Dendritic cell treated with granulocyte-macrophage colony-stimulating factor and Interleukin-4, amounts not matched to agents 40 ng/mL and 50 ng/mL, for 4 days (primary cell): ENCODE data around the gene TYMP.

ENCODE experiments used
- H3K27ac Mint-ChIP-seq: one replicate; pipeline ENCODE4 v1.8.0; 2022; ENCODE audit warnings: mild to moderate bottlenecking, mixed read lengths
- H3K27me3 Mint-ChIP-seq: one replicate; pipeline ENCODE4 v1.8.0; 2022; ENCODE audit warnings: mild to moderate bottlenecking, mixed read lengths
- H3K36me3 Mint-ChIP-seq: one replicate; pipeline ENCODE4 v1.8.0; 2022; ENCODE audit warnings: low read depth, mixed read lengths
- H3K4me1 Mint-ChIP-seq: one replicate; pipeline ENCODE4 v1.8.0; 2022; ENCODE audit warnings: low read depth, mixed read lengths
- H3K4me3 Mint-ChIP-seq: one replicate; pipeline ENCODE4 v1.8.0; 2022; ENCODE audit warnings: mild to moderate bottlenecking, moderate library complexity, mixed read lengths
- H3K9me3 Mint-ChIP-seq: one replicate; pipeline ENCODE4 v1.8.0; 2022; ENCODE audit warnings: mixed read lengths
- intact Hi-C: fragments of 100-400 bp; cut with micrococcal nuclease; formaldehyde crosslinking; loops from one replicate; pipeline ENCODE4 v1.15.0; 2022

TYMP gene

GRCh38 chr22:50570861-50571260, 41.0 kb upstream of the TYMP start:
- H3K9me3 Mint-ChIP-seq, result no peaks in the 10 kb centered on the region
- intact Hi-C loops, result no loop called here
- no peak overlapping the region for H3K27ac Mint-ChIP-seq
- no peak overlapping the region for H3K4me3 Mint-ChIP-seq
- H3K4me1 Mint-ChIP-seq, result no peaks in the 10 kb centered on the region
- peaks cover 2% of the 10 kb centered on the region for H3K27me3 Mint-ChIP-seq
- H3K36me3 Mint-ChIP-seq, result peaks cover 61% of the 10 kb centered on the region

GRCh38 chr22:50569896-50570535, 40.2 kb upstream of the TYMP start:
- no peak overlapping the region for H3K4me3 Mint-ChIP-seq
- H3K27me3 Mint-ChIP-seq, result peaks cover 2% of the 10 kb centered on the region
- peaks cover 61% of the 10 kb centered on the region for H3K36me3 Mint-ChIP-seq
- H3K27ac Mint-ChIP-seq, result no peak overlapping the region
- H3K9me3 Mint-ChIP-seq, result no peaks in the 10 kb centered on the region
- intact Hi-C loops, result no loop called here
- H3K4me1 Mint-ChIP-seq, result no peaks in the 10 kb centered on the region

- Mint-ChIP-seq H3K27ac (no peak overlapping the region), H3K9me3 (no peaks in the 10 kb centered on the region), H3K36me3 (peaks cover 54% of the 10 kb centered on the region), H3K27me3 (peaks cover 6% of the 10 kb centered on the region), H3K4me3 (no peak overlapping the region), H3K4me1 (no peaks in the 10 kb centered on the region)
- intact Hi-C loops, result no loop called here
These were observed 39.2 kb upstream of the TYMP start for GRCh38 chr22:50569041-50569459.

GRCh38 chr22:50568626-50569025, 38.8 kb upstream of the TYMP start:
- no peak overlapping the region for H3K4me3 Mint-ChIP-seq
- H3K27me3 Mint-ChIP-seq, result peaks cover 7% of the 10 kb centered on the region
- peaks cover 50% of the 10 kb centered on the region for H3K36me3 Mint-ChIP-seq
- H3K9me3 Mint-ChIP-seq, result no peaks in the 10 kb centered on the region
- peaks cover under 1% of the 10 kb centered on the region for H3K4me1 Mint-ChIP-seq
- H3K27ac Mint-ChIP-seq, result no peak overlapping the region
- intact Hi-C loops, result no loop called here

- Mint-ChIP-seq H3K27me3 (peaks cover 13% of the 10 kb centered on the region), H3K9me3 (no peaks in the 10 kb centered on the region), H3K4me3 (no peak overlapping the region), H3K4me1 (peaks cover 9% of the 10 kb centered on the region), H3K36me3 (peaks cover 44% of the 10 kb centered on the region), H3K27ac (no peak overlapping the region)
- intact Hi-C loops, result no loop called here
These were observed 38.0 kb upstream of the TYMP start for GRCh38 chr22:50567721-50568252.

GRCh38 chr22:50564289-50564688, 34.5 kb upstream of the TYMP start:
- Mint-ChIP-seq H3K27me3 (peaks cover 16% of the 10 kb centered on the region), H3K36me3 (peaks cover 9% of the 10 kb centered on the region), H3K4me3 (no peak overlapping the region), H3K27ac (no peak overlapping the region), H3K4me1 (peaks cover 17% of the 10 kb centered on the region), H3K9me3 (no peaks in the 10 kb centered on the region)
- intact Hi-C loops, result no loop called here

- intact Hi-C loops, result loop anchor here (2.0 kb wide), 1 partner anchor 55 kb away; the partner anchor contains the start of gene NCAPH2
- H3K4me3 Mint-ChIP-seq, result peak overlapping the region; percentile 86
- peaks cover 17% of the 10 kb centered on the region for H3K4me1 Mint-ChIP-seq
- no peaks in the 10 kb centered on the region for H3K9me3 Mint-ChIP-seq
- H3K36me3 Mint-ChIP-seq, result peaks cover 2% of the 10 kb centered on the region
- peaks cover 16% of the 10 kb centered on the region for H3K27me3 Mint-ChIP-seq
- H3K27ac Mint-ChIP-seq, result peak overlapping the region; percentile 69
These were observed 33.8 kb upstream of the TYMP start for GRCh38 chr22:50563413-50564160.

- Mint-ChIP-seq H3K4me3 (peak within 1 kb of the TSS; percentile 86), H3K36me3 (no peaks in the 10 kb centered on the region), H3K27me3 (peaks cover 16% of the 10 kb centered on the region), H3K4me1 (peaks cover 17% of the 10 kb centered on the region), H3K27ac (peak within 1 kb of the TSS; percentile 69), H3K9me3 (no peaks in the 10 kb centered on the region)
- intact Hi-C loops, result loop anchor here (1.0 to 2.0 kb wide), 3 partner anchors 18 to 54 kb away; partner anchors contain the start of genes NCAPH2 and SCO2
These were observed 33.0 kb upstream of the TYMP start, which contains the start of gene SYCE3 for GRCh38 chr22:50562523-50563412. TSS of gene SYCE3 (minus strand) at chr22:50562919. CDS start at chr22:50556405, 6,514 bp downstream.

- Mint-ChIP-seq H3K27ac (peak overlapping the region; percentile 67), H3K4me1 (peaks cover 17% of the 10 kb centered on the region), H3K9me3 (no peaks in the 10 kb centered on the region)
These were observed 31.9 kb upstream of the TYMP start for GRCh38 chr22:50561401-50562358.

GRCh38 chr22:50560034-50560433, 30.2 kb upstream of the TYMP start:
- H3K4me3 Mint-ChIP-seq, result no peak overlapping the region

More at GRCh38 chr22:50561401-50562358, 31.9 kb upstream of the TYMP start:
- peak overlapping the region; percentile 59 for H3K4me3 Mint-ChIP-seq
- no peaks in the 10 kb centered on the region for H3K36me3 Mint-ChIP-seq
- H3K27me3 Mint-ChIP-seq, result peaks cover 14% of the 10 kb centered on the region
- intact Hi-C loops, result loop anchor here (1.0 to 2.0 kb wide), 3 partner anchors 17 to 53 kb away; partner anchors contain the start of genes NCAPH2 and SCO2

GRCh38 chr22:50556703-50557102, 26.9 kb upstream of the TYMP start:
- Mint-ChIP-seq H3K27me3 (peaks cover 2% of the 10 kb centered on the region), H3K4me1 (peaks cover 5% of the 10 kb centered on the region), H3K4me3 (no peak overlapping the region), H3K9me3 (no peaks in the 10 kb centered on the region), H3K36me3 (no peaks in the 10 kb centered on the region), H3K27ac (no peak overlapping the region)
- intact Hi-C loops, result no loop called here

More at GRCh38 chr22:50560034-50560433, 30.2 kb upstream of the TYMP start:
- Mint-ChIP-seq H3K4me1 (peaks cover 17% of the 10 kb centered on the region), H3K36me3 (no peaks in the 10 kb centered on the region), H3K9me3 (no peaks in the 10 kb centered on the region), H3K27ac (no peak overlapping the region), H3K27me3 (peaks cover 14% of the 10 kb centered on the region)
- intact Hi-C loops, result no loop called here

- H3K9me3 Mint-ChIP-seq, result no peaks in the 10 kb centered on the region
- intact Hi-C loops, result no loop called here
- H3K4me1 Mint-ChIP-seq, result peaks cover 20% of the 10 kb centered on the region
- no peak overlapping the region for H3K4me3 Mint-ChIP-seq
- no peak overlapping the region for H3K27ac Mint-ChIP-seq
- peaks cover 11% of the 10 kb centered on the region for H3K27me3 Mint-ChIP-seq
- H3K36me3 Mint-ChIP-seq, result no peaks in the 10 kb centered on the region
These were observed 23.5 kb upstream of the TYMP start for GRCh38 chr22:50553310-50553709.
